C4-2B (cell line): Measurements from ENCODE around the gene GRIN1.

Source experiments
- ZFX ChIP-seq: fragments of 450-650 bp; IDR thresholded peaks from 2 replicates; pipeline ENCODE4 v1.6.1; 2017
- TF ChIP-seq, protein P1 (sequence below): fragments of 450-650 bp; conservative IDR thresholded peaks from 2 replicates; pipeline ENCODE4 v1.5.1; 2017; ENCODE audit warnings: mild to moderate bottlenecking

DNA sequence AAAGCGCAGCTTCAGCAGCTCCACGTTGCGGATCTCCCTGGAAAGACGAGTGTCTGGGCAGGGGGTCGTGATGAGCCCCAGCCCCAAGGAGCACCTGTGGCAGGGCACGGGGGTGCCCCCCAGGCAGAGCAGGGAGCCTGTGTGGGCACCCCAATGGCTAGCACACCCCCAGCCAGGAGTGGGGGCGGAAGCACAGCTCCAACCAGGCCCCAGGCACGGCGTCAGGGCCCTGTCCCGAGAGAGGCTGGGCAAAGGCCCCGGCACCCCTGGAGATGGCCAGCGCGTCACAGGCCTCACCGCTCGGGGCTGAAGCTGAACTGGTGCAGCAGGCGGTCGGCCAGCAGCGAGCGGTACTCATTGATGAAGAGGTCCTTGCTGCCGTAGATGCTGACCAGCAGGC is 41.5 kb downstream of the GRIN1 start:
- TF ChIP-seq, protein P1, sequence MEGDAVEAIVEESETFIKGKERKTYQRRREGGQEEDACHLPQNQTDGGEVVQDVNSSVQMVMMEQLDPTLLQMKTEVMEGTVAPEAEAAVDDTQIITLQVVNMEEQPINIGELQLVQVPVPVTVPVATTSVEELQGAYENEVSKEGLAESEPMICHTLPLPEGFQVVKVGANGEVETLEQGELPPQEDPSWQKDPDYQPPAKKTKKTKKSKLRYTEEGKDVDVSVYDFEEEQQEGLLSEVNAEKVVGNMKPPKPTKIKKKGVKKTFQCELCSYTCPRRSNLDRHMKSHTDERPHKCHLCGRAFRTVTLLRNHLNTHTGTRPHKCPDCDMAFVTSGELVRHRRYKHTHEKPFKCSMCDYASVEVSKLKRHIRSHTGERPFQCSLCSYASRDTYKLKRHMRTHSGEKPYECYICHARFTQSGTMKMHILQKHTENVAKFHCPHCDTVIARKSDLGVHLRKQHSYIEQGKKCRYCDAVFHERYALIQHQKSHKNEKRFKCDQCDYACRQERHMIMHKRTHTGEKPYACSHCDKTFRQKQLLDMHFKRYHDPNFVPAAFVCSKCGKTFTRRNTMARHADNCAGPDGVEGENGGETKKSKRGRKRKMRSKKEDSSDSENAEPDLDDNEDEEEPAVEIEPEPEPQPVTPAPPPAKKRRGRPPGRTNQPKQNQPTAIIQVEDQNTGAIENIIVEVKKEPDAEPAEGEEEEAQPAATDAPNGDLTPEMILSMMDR: no peak
- TF ChIP-seq ZFX: no peak
